IPS DF 6.9 (cell line): ENCODE data around the gene COL23A1.

Experiments used
- DNase-seq: peaks from one replicate; pipeline ENCODE4 v3.0.0-alpha.2; 2013; ENCODE audit warnings: low read depth, low spot score
- H3K27ac ChIP-seq: one replicate; pipeline ENCODE4 v1.5.1; 2013; ENCODE audit warnings: low read length, control low read depth
- H3K27me3 ChIP-seq: 2 replicates; pipeline ENCODE4 v1.6.1; 2013; ENCODE audit warnings: mild to moderate bottlenecking, low read length; ENCODE audit not compliant: control insufficient read depth, insufficient read depth
- H3K36me3 ChIP-seq: 2 replicates; pipeline ENCODE4 v1.6.1; 2013; ENCODE audit warnings: low read length; ENCODE audit not compliant: control insufficient read depth, insufficient read depth
- H3K4me1 ChIP-seq: 2 replicates; pipeline ENCODE4 v1.6.1; 2013; ENCODE audit warnings: low read length; ENCODE audit not compliant: control insufficient read depth, insufficient read depth
- H3K4me3 ChIP-seq: 2 replicates; pipeline ENCODE4 v1.5.1; 2013; ENCODE audit warnings: mild to moderate bottlenecking, low read length
- H3K9me3 ChIP-seq: 2 replicates; pipeline ENCODE4 v1.6.1; 2013; ENCODE audit warnings: low read length, inconsistent platforms; ENCODE audit not compliant: control insufficient read depth, insufficient read depth
- WGBS: extraction: QIAGEN DNeasy Blood & Tissue Kit; methylation state at CpG from one replicate; pipeline ENCODE4 v1.1.7; 2013; ENCODE audit warnings: mixed read lengths, missing lambda C conversion rate; ENCODE audit not compliant: insufficient read length, insufficient coverage; 5-methylcytosine and 5-hydroxymethylcytosine counted together

COL23A1 gene

GRCh38 chr5:178312880-178313282 lies 277.3 kb downstream of the COL23A1 start:
- H3K4me1 ChIP-seq, result no peaks in the 10 kb centered on the region; the same call in 1 of the 2 replicates
- DNase-seq, result no peak
- H3K27ac ChIP-seq, result no peak overlapping the region
- no peaks in the 10 kb centered on the region for H3K36me3 ChIP-seq
- no peak overlapping the region for H3K4me3 ChIP-seq
- no CpG with 5 or more reads among the region's 18 CpGs for WGBS
- no peaks in the 10 kb centered on the region for H3K27me3 ChIP-seq
- H3K9me3 ChIP-seq, result no peaks in the 10 kb centered on the region

DNA sequence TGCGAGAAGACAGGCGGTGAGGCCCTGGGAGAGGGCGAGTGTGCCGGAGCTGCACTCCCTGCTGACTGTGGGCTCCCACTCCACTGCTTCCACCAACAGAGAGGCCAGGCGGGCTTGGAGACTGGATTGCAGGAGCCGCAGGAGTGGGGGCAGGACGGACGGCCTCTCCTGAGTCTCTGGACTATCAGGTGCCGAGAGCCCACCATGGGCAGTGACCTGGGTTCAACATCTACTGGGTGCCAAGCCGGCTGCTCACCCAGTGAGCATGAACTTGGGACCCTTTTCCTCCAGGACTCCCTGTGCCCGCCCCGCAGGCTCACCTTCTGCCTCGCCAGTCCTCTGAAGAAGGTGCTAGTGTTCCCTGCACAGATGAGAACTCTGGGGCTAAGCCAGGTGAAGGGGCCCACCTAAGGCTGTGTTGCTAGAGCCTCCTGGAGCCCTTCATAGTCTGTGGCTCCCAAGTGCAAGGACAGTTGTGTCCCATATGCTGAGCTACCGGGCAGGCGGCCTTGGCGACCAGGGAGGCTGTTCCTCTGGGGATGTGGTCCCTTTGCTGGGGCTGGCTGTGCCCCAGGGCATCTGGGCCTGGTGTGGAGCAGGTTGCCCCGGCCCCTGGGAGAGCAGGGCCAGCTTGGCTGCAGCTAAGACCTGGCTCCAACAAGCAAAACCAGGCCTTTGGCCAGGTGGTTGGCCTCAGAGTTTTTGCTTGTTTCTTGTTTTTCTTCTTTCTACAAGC lies 279.9 kb downstream of the COL23A1 start:
- no peak for DNase-seq
- WGBS, result no CpG with 5 or more reads among the region's 17 CpGs
- Histone ChIP-seq H3K9me3 (no peaks in the 10 kb centered on the region), H3K4me3 (no peak overlapping the region), H3K36me3 (no peaks in the 10 kb centered on the region), H3K27ac (no peak overlapping the region), H3K4me1 (peaks cover 1% of the 10 kb centered on the region; the same call in 1 of the 2 replicates), H3K27me3 (no peaks in the 10 kb centered on the region)

DNA sequence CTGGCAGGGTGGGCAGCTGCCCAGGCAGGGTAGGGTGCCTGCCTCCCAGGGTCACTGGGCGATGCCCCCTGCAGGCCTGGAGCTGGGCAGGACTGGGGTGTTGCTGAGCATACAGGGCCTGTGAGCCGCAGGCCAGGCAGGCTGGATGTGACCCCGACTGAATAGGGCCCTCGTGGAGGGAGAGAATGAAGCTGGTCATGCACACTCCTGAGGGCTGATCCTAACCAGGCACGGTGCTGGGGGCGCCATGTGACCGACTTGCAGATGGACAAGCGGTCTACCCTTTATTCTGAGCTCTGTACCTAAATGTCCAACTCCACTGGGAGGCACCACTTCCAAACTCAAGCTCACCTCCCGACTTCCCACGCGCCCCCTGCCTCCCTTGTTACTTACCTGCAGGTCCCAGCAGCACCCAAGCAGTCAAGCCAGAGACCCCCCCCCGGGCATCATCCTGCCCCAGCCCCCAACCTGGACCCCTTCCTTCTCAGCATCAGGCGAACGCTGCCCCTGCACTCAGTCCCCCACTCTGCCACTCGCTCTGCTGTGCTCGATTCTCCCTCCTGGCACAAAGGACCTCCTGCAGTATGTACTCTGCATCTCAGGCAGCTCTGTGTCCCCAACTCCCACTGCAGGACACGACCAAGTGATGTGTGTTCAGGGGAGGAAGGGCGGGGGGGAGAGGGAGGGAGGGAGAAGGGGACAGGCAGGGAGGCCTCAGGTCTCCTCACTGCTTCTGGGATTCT lies 280.8 kb downstream of the COL23A1 start:
- no peak overlapping the region for H3K4me3 ChIP-seq
- H3K9me3 ChIP-seq, result no peaks in the 10 kb centered on the region
- no peak for DNase-seq
- no peaks in the 10 kb centered on the region for H3K36me3 ChIP-seq
- no CpG with 5 or more reads among the region's 18 CpGs for WGBS
- H3K27ac ChIP-seq, result no peak overlapping the region
- H3K27me3 ChIP-seq, result no peaks in the 10 kb centered on the region
- peaks cover 1% of the 10 kb centered on the region; the same call in 1 of the 2 replicates for H3K4me1 ChIP-seq

DNA sequence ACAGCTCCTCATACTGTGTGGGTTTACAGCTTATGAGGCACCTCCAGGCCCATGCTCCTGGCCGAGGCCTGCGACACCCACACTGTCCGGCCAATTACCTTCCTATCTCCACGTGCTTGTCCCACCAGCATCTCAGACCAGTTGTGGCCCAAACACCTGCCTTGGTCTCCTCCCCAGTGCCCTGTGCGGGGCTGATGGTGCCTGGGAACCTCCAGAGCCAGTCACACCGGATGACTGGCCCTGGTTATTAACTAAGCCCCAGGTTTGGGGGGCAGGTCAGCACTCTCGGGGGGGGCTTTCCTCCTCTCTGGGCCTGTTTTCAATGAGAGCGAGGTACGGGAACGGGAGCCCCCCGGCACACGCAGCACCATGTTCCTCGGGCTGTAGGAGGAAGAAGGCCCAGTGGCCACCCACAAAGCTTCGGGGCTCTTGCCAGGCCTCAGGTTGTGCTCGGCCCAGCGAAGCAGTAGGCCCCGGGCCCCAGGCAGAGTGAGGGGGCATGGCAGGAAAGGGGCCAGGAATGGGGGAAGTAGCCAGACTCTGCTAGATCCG lies 281.6 kb downstream of the COL23A1 start:
- no peaks in the 10 kb centered on the region for H3K27me3 ChIP-seq
- WGBS, result no CpG with 5 or more reads among the region's 18 CpGs
- no peak for DNase-seq
- peaks cover 1% of the 10 kb centered on the region; the same call in 1 of the 2 replicates for H3K4me1 ChIP-seq
- no peak overlapping the region for H3K4me3 ChIP-seq
- no peaks in the 10 kb centered on the region for H3K9me3 ChIP-seq
- H3K36me3 ChIP-seq, result no peaks in the 10 kb centered on the region
- H3K27ac ChIP-seq, result no peak overlapping the region

- H3K27me3 ChIP-seq, result no peaks in the 10 kb centered on the region
- whole genome bisulfite sequencing, result no CpG with 5 or more reads among the region's 30 CpGs
These were observed 282.7 kb downstream of the COL23A1 start for GRCh38 chr5:178307267-178308045.

DNA sequence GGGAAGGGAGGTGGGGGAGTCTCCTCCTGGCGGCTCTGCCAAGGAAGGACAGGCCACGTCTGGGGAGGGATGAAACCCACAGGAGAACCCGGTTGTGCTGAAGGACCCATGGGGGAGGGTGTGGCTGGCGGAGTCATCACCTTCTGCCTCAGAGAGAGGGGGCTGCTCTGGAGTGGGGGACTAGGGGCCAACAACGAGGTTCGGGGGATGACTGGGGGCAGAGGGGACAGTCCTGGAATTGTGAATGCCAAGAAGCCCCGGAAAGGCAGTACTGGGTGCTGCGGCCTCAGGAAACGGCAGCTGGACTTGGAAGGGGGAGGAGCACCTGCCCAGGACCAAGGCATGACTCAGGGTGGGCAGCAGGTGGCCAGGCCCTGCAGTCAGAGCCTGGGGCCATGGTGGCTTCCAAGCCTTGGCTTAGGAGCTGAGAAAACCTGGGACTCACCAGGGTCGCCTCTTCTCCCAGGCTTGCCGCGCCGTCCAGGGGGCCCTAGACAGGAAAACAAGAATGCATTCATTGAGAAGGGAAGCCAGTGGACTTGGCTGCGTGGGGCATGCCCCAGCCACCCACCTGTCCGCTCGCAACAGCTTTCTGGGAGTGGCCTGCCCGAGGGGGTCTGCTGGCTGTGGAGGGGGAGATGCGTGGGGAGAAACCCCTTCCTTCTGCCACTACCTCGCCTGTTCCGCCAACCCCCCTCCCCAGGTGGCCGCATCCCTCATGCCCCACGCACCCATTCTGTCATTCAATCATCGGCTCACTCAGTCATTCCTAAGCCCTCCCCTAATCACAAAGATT lies 283.6 kb downstream of the COL23A1 start:
- no peak for DNase-seq
- peaks cover 1% of the 10 kb centered on the region; the same call in 1 of the 2 replicates for H3K4me1 ChIP-seq
- WGBS, result no CpG with 5 or more reads among the region's 23 CpGs
- no peak overlapping the region for H3K27ac ChIP-seq
- no peaks in the 10 kb centered on the region for H3K27me3 ChIP-seq
- H3K9me3 ChIP-seq, result no peaks in the 10 kb centered on the region
- no peak overlapping the region for H3K4me3 ChIP-seq
- no peaks in the 10 kb centered on the region for H3K36me3 ChIP-seq

More at GRCh38 chr5:178307267-178308045, 282.7 kb downstream of the COL23A1 start:
- Histone ChIP-seq H3K4me1 (peaks cover 1% of the 10 kb centered on the region; the same call in 1 of the 2 replicates), H3K27ac (no peak overlapping the region), H3K36me3 (no peaks in the 10 kb centered on the region), H3K4me3 (no peak overlapping the region), H3K9me3 (no peaks in the 10 kb centered on the region)
- no peak for DNase-seq

DNA sequence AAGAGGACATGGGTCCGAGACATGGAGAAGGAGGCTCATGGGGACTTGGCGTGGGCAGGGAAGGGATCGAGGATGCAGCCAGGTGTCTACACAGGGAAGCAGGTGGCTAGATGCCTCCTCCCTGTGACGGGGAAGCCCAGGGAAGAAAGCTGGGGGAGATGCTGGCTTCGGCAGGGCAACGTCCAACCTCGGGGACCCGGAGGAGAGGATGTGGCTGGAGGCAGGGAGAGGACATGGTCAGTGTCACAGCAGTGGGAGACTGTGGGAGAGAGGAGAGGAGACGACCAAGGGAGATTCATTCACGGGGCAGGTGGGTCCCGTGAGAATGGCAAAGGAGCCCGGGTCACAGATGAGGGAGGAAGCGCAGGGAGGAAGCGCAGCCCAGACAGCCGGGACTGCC lies 284.4 kb downstream of the COL23A1 start:
- Histone ChIP-seq H3K4me3 (no peak overlapping the region), H3K36me3 (no peaks in the 10 kb centered on the region), H3K27ac (no peak overlapping the region), H3K9me3 (no peaks in the 10 kb centered on the region), H3K27me3 (no peaks in the 10 kb centered on the region), H3K4me1 (peaks cover 1% of the 10 kb centered on the region; the same call in 1 of the 2 replicates)
- no CpG with 5 or more reads among the region's 15 CpGs for WGBS
- DNase-seq, result no peak

DNA sequence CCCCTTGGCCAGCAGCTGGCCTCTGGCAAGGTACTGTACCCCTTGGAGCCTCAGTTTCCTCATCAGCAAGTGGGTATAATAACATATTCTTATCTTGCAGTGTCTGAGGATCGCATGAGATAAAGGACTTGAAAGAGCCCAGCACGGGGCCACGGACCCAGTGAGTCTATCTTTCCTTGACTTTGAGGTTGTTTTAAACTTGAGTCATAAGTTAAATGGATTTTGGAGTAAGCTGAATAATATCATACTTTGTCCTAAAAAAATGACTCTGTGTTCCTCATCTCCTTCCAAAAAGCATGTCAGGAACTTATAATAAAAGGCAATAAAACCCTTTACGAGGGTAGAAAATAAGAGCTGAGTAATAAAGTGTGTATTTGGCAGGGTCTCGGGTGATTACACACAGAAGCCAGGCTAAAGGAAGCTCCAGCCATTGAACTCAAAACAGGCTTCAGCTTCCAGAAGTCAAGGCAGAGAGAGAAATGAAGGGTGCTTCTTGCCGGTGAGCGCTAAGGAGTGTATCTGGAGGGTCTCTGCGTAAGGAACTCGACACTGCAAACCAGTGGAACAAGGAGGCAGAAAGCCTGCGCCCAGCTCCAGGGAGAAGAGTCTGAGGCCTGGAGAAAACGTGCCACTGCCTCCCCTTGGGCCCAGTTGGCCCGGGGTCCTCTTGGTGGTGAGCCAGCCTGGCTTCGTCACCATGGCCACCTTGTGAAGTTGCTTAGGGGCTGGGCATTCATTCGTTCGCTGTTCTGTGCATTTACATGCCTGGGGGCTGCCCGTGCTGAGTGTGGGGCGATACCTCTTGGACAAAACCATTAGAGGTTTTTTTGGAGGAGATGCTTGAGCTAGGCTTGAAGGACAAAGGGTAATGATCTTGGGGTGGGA lies 285.2 kb downstream of the COL23A1 start:
- H3K4me3 ChIP-seq, result no peak overlapping the region
- H3K27me3 ChIP-seq, result no peaks in the 10 kb centered on the region
- H3K27ac ChIP-seq, result no peak overlapping the region
- H3K9me3 ChIP-seq, result no peaks in the 10 kb centered on the region
- peaks cover 1% of the 10 kb centered on the region; the same call in 1 of the 2 replicates for H3K4me1 ChIP-seq
- no peak for DNase-seq
- no peaks in the 10 kb centered on the region for H3K36me3 ChIP-seq
- no CpG with 5 or more reads among the region's 17 CpGs for WGBS

- no peaks in the 10 kb centered on the region for H3K36me3 ChIP-seq
- no peaks in the 10 kb centered on the region for H3K27me3 ChIP-seq
- H3K27ac ChIP-seq, result no peak overlapping the region
- H3K4me3 ChIP-seq, result no peak overlapping the region
- peaks cover 1% of the 10 kb centered on the region; the same call in 1 of the 2 replicates for H3K4me1 ChIP-seq
- WGBS, result no CpG with 5 or more reads among the region's 12 CpGs
- no peaks in the 10 kb centered on the region for H3K9me3 ChIP-seq
- no peak for DNase-seq
These were observed 286.2 kb downstream of the COL23A1 start for GRCh38 chr5:178304016-178304415.
